Gastrocnemius medialis (tissue), 4 donors: ENCODE data around the gene FOXM1. TPM values are rescaled to one million over a fixed set of nuclear protein-coding genes. Genes with fewer than 3 reads are reported as not detected.

Experiments
- ATAC-seq, 2 donors: fragments of 150-250 bp; one replicate each; pipeline ENCODE4 v1.9.1; 2016
- DNase-seq, 2 donors: peaks; one replicate each; pipeline ENCODE4 v3.0.0-alpha.2; 2019
- H3K27ac ChIP-seq, 4 donors: fragments of 200-600 bp; sonication (generic); 1 replicate in 1 of 4; 2 replicates in 3 of 4; pipeline ENCODE4 v1.5.1; 2016 to 2018; ENCODE audit warnings: mild to moderate bottlenecking in 2 of 4, moderate library complexity in 1 of 4
- H3K27me3 ChIP-seq, 3 donors: fragments of 200-600 bp; sonication (generic) in 2 of 3; 1 replicate in 1 of 3; 2 replicates in 2 of 3; pipeline versions ENCODE4 v1.5.1 to v1.6.0; 2016 to 2019; ENCODE audit warnings: mild to moderate bottlenecking in 1 of 3, moderate library complexity in 1 of 3
- H3K36me3 ChIP-seq, 2 donors: fragments of 200-600 bp; sonication (generic) in 1 of 2; one replicate each; pipeline ENCODE4 v1.5.1; 2017 to 2018
- H3K4me1 ChIP-seq, 2 donors: fragments of 200-600 bp; sonication (generic) in 1 of 2; one replicate each; pipeline ENCODE4 v1.5.1; 2016 to 2017; ENCODE audit warnings: mild to moderate bottlenecking in 2 of 2
- H3K4me3 ChIP-seq, 4 donors: fragments of 200-600 bp; sonication (generic) in 3 of 4; 1 replicate in 1 of 4; 2 replicates in 3 of 4; pipeline ENCODE4 v1.5.1; 2016 to 2019; ENCODE audit warnings: mild to moderate bottlenecking in 2 of 4
- H3K9me3 ChIP-seq, 3 donors: fragments of 200-600 bp; sonication (generic) in 2 of 3; 1 replicate in 1 of 3; 2 replicates in 2 of 3; pipeline ENCODE4 v1.5.1; 2016 to 2019
- CTCF ChIP-seq, 5 experiments: fragments of 450-650 bp in 3 of 5; fragments of 200-600 bp in 2 of 5; sonication (generic) in 2 of 5; IDR thresholded peaks in 4 of 5; conservative IDR thresholded peaks in 1 of 5; 1 replicate in 4 of 5; 2 replicates in 1 of 5; pipeline ENCODE4 v1.5.1; 2016 to 2019; ENCODE audit warnings: antibody characterized with exemption in 5 of 5, mild to moderate bottlenecking in 3 of 5, moderate library complexity in 3 of 5
- POLR2A ChIP-seq, 2 donors: fragments of 450-650 bp; IDR thresholded peaks; one replicate each; pipeline ENCODE4 v1.6.1; 2017; ENCODE audit warnings: antibody characterized with exemption in 2 of 2, mild to moderate bottlenecking in 2 of 2, moderate library complexity in 2 of 2
- in situ Hi-C, 4 donors: fragments of 200-750 bp; cut with MboI; loops; one replicate each; pipeline versions ENCODE4 v1.15.0 to v1.8.0; 2017; ENCODE audit warnings: low sequenced_read_pairs in 4 of 4
- intact Hi-C: fragments of 100-400 bp; cut with DNase I; formaldehyde crosslinking; loops from one replicate; pipeline ENCODE4 v1.15.1; 2023; ENCODE audit warnings: low total_unique reads
- total RNA-seq, 4 donors: library from RNA; depleted of rRNA; stranded (reverse); fragments of >200 nt; gene quantifications; one replicate each; pipeline versions ENCODE4 v1.1.0 to v1.2.3, GENCODE V29; 2016

FOXM1 gene
- total RNA-seq, 4 donors from 2014 or later: 0.95 to 1.1 TPM; not detected in 2

- no peak for DNase-seq
- no peak for ATAC-seq
- intact Hi-C loops: loop anchor here (10.0 kb wide), 1 partner anchor 189 kb away; no protein-coding TSS in a partner anchor
- Histone ChIP-seq H3K36me3 (no peaks in the 10 kb centered on the region), H3K9me3 (no peaks in the 10 kb centered on the region), H3K4me3 (no peak overlapping the region), H3K27ac (no peak overlapping the region), H3K27me3 (no peaks in the 10 kb centered on the region), H3K4me1 (peaks cover 13 to 20% of the 10 kb centered on the region in 2 donors)
- TF ChIP-seq CTCF (IDR thresholded peaks at IDR 0.05 in 4 of 5, conservative IDR thresholded peaks at IDR 0.05 in 1 of 5) (no peak), POLR2A (IDR thresholded peaks at IDR 0.05) (no peak)
- in situ Hi-C loops: loop anchor here in 1 of 4 donors (10.0 kb wide), 1 partner anchor 179 kb away; no protein-coding TSS in a partner anchor
Measured at GRCh38 chr12:2855546-2855945, 21.4 kb downstream of the FOXM1 start.

- Histone ChIP-seq H3K27ac (no peak overlapping the region), H3K9me3 (no peaks in the 10 kb centered on the region), H3K27me3 (no peaks in the 10 kb centered on the region), H3K4me1 (peaks cover 13 to 20% of the 10 kb centered on the region in 2 donors), H3K4me3 (no peak overlapping the region), H3K36me3 (no peaks in the 10 kb centered on the region)
- TF ChIP-seq CTCF (IDR thresholded peaks at IDR 0.05 in 4 of 5, conservative IDR thresholded peaks at IDR 0.05 in 1 of 5) (no peak), POLR2A (IDR thresholded peaks at IDR 0.05) (no peak)
- DNase-seq: no peak
- ATAC-seq: no peak
- in situ Hi-C loops: loop anchor here in 1 of 4 donors (10.0 kb wide), 1 partner anchor 180 kb away; no protein-coding TSS in a partner anchor
- intact Hi-C loops: loop anchor here (10.0 kb wide), 1 partner anchor 190 kb away; no protein-coding TSS in a partner anchor
Measured at GRCh38 chr12:2854669-2855453, 22.1 kb downstream of the FOXM1 start.

GRCh38 chr12:2853626-2854025 lies 23.3 kb downstream of the FOXM1 start:
- Histone ChIP-seq H3K27me3 (no peaks in the 10 kb centered on the region), H3K4me1 (peaks cover 5 to 12% of the 10 kb centered on the region in 2 donors), H3K9me3 (no peaks in the 10 kb centered on the region), H3K27ac (no peak overlapping the region), H3K4me3 (no peak overlapping the region), H3K36me3 (no peaks in the 10 kb centered on the region)
- ATAC-seq: peak; percentile 51 to 70
- peak; percentile 53 to 72 for DNase-seq
- no peak for TF ChIP-seq POLR2A (IDR thresholded peaks at IDR 0.05)
- TF ChIP-seq CTCF (IDR thresholded peaks at IDR 0.05 in 4 of 5, conservative IDR thresholded peaks at IDR 0.05 in 1 of 5): peak; percentile 71 to 90 (median 77)
- intact Hi-C loops: loop anchor here (1.0 to 10.0 kb wide), 2 partner anchors 91 to 191 kb away; no protein-coding TSS in a partner anchor
- in situ Hi-C loops: loop anchor here in 1 of 4 donors (10.0 kb wide), 1 partner anchor 181 kb away; no protein-coding TSS in a partner anchor

GRCh38 chr12:2851931-2852330 lies 25.0 kb downstream of the FOXM1 start:
- intact Hi-C loops (loop anchor here (10.0 kb wide), 1 partner anchor 193 kb away; no protein-coding TSS in a partner anchor), in situ Hi-C loops (loop anchor here in 1 of 4 donors (10.0 kb wide), 1 partner anchor 183 kb away; no protein-coding TSS in a partner anchor)
- H3K36me3 ChIP-seq: no peaks in the 10 kb centered on the region
- ATAC-seq (no peak), DNase-seq (no peak)
- no peaks in the 10 kb centered on the region for H3K27me3 ChIP-seq
- no peaks in the 10 kb centered on the region for H3K9me3 ChIP-seq
- H3K4me1 ChIP-seq: no peaks in the 10 kb centered on the region
- no peak overlapping the region for H3K27ac ChIP-seq
- no peak overlapping the region for H3K4me3 ChIP-seq
- TF ChIP-seq CTCF (IDR thresholded peaks at IDR 0.05 in 4 of 5, conservative IDR thresholded peaks at IDR 0.05 in 1 of 5): no peak
